HEK293 (cell line): ENCODE data around the gene CPE.
A peak's percentile ranks its signal among the peaks of the same experiment; 100 is the strongest.

Experiments used
- CTCF ChIA-PET: fragments of 350-600 bp; formaldehyde crosslinking; extraction: SDS; loops from one replicate; lab custom pipeline; 2021; ENCODE audit warnings: antibody characterized with exemption; lab: Yijun Ruan, JAX
- POLR2A ChIA-PET: fragments of 300-600 bp; formaldehyde crosslinking; extraction: SDS; loops from one replicate; lab custom pipeline; 2020; ENCODE audit warnings: antibody characterized with exemption, inconsistent platforms; lab: Yijun Ruan, JAX
- H3K27ac ChIP-seq: fragments of 200-500 bp; sonication (Bioruptor generic); 2 replicates; pipeline ENCODE4 v1.5.1; 2014; ENCODE audit warnings: low read depth, low read length, control low read depth, inconsistent platforms; ENCODE audit errors: extremely low read depth
- H3K36me3 ChIP-seq, 2 experiments: fragments of 200-500 bp in 1 of 2; sonication (Bioruptor generic) in 1 of 2; 1 replicate in 1 of 2; 2 replicates in 1 of 2; pipeline ENCODE4 v1.5.1; 2014 to 2017; ENCODE audit warnings: inconsistent platforms in 2 of 2, low read length in 2 of 2; ENCODE audit not compliant: control insufficient read depth in 2 of 2, insufficient read depth in 1 of 2
- H3K4me1 ChIP-seq: fragments of 200-500 bp; sonication (Bioruptor generic); 2 replicates; pipeline ENCODE4 v1.5.1; 2014; ENCODE audit warnings: mild to moderate bottlenecking, low read length, inconsistent platforms; ENCODE audit not compliant: control insufficient read depth, insufficient read depth
- H3K4me3 ChIP-seq: 2 replicates; pipeline ENCODE4 v1.5.1; 2011; ENCODE audit warnings: low read depth, mild to moderate bottlenecking, control low read depth, low read length, moderate library complexity
- H3K9me3 ChIP-seq: fragments of 200-500 bp; sonication (Bioruptor generic); 2 replicates; pipeline ENCODE4 v1.5.1; 2014; ENCODE audit warnings: low read depth, low read length, inconsistent platforms; ENCODE audit not compliant: control insufficient read depth, insufficient read depth
- AEBP2 ChIP-seq: fragments of 450-650 bp; formaldehyde crosslinking; IDR thresholded peaks from 2 replicates; pipeline ENCODE4 v1.5.1; 2016; ENCODE audit warnings: missing biosample characterization, missing genetic modification characterization, borderline replicate concordance
- GLIS1 ChIP-seq: fragments of 450-650 bp; formaldehyde crosslinking; IDR thresholded peaks from 2 replicates; pipeline ENCODE4 v1.5.1; 2016; ENCODE audit warnings: missing biosample characterization, missing genetic modification characterization
- HOXD13 ChIP-seq: sonication (generic); formaldehyde crosslinking; IDR thresholded peaks from 2 replicates; pipeline ENCODE4 v1.8.0; 2022; ENCODE audit warnings: missing genetic modification reagents, borderline replicate concordance
- IKZF3 ChIP-seq: fragments of 450-650 bp; IDR thresholded peaks from 2 replicates; pipeline ENCODE4 v1.5.0; 2018; ENCODE audit warnings: missing biosample characterization, mild to moderate bottlenecking, missing genetic modification characterization, moderate library complexity
- KLF17 ChIP-seq: fragments of 450-650 bp; formaldehyde crosslinking; IDR thresholded peaks from 2 replicates; pipeline ENCODE4 v1.5.1; 2016; ENCODE audit warnings: missing biosample characterization, missing genetic modification characterization
- SCRT1 ChIP-seq: fragments of 450-650 bp; formaldehyde crosslinking; IDR thresholded peaks from 2 replicates; pipeline ENCODE4 v1.5.1; 2016; ENCODE audit warnings: missing biosample characterization, missing genetic modification characterization, borderline replicate concordance
- SP2 ChIP-seq: fragments of 450-650 bp; formaldehyde crosslinking; IDR thresholded peaks from 2 replicates; pipeline ENCODE4 v1.5.1; 2016; ENCODE audit warnings: missing biosample characterization, missing genetic modification characterization
- ZBTB44 ChIP-seq: fragments of 450-650 bp; IDR thresholded peaks from 2 replicates; pipeline ENCODE4 v1.5.1; 2018; ENCODE audit warnings: missing biosample characterization, mild to moderate bottlenecking, missing genetic modification characterization
- ZNF132 ChIP-seq: fragments of 450-650 bp; formaldehyde crosslinking; IDR thresholded peaks from 2 replicates; pipeline ENCODE4 v1.5.1; 2017; ENCODE audit warnings: missing biosample characterization, missing genetic modification characterization, borderline replicate concordance
- ZNF146 ChIP-seq: fragments of 450-650 bp; formaldehyde crosslinking; IDR thresholded peaks from 2 replicates; pipeline ENCODE4 v1.5.1; 2016; ENCODE audit warnings: missing biosample characterization, missing genetic modification characterization
- ZNF155 ChIP-seq: fragments of 450-650 bp; formaldehyde crosslinking; IDR thresholded peaks from 2 replicates; pipeline ENCODE4 v1.5.1; 2016; ENCODE audit warnings: missing biosample characterization, missing genetic modification characterization
- ZNF174 ChIP-seq: fragments of 450-650 bp; formaldehyde crosslinking; IDR thresholded peaks from 2 replicates; pipeline ENCODE4 v1.5.0; 2017; ENCODE audit warnings: missing biosample characterization, mild to moderate bottlenecking, missing genetic modification characterization
- ZNF2 ChIP-seq: fragments of 450-650 bp; formaldehyde crosslinking; IDR thresholded peaks from 2 replicates; pipeline ENCODE4 v1.5.1; 2016; ENCODE audit warnings: missing biosample characterization, missing genetic modification characterization
- ZNF223 ChIP-seq: fragments of 450-650 bp; formaldehyde crosslinking; IDR thresholded peaks from 2 replicates; pipeline ENCODE4 v1.5.1; 2016; ENCODE audit warnings: missing biosample characterization, missing genetic modification characterization
- ZNF24 ChIP-seq: fragments of 450-650 bp; formaldehyde crosslinking; IDR thresholded peaks from 2 replicates; pipeline ENCODE4 v1.5.1; 2016; ENCODE audit warnings: missing biosample characterization, missing genetic modification characterization
- ZNF341 ChIP-seq: fragments of 450-650 bp; formaldehyde crosslinking; IDR thresholded peaks from 2 replicates; pipeline ENCODE4; 2016; ENCODE audit warnings: low read depth, missing biosample characterization, missing genetic modification characterization
- ZNF423 ChIP-seq: fragments of 450-650 bp; formaldehyde crosslinking; IDR thresholded peaks from 2 replicates; pipeline ENCODE4 v1.5.1; 2016; ENCODE audit warnings: missing biosample characterization, missing genetic modification characterization
- ZNF530 ChIP-seq: fragments of 450-650 bp; formaldehyde crosslinking; IDR thresholded peaks from 2 replicates; pipeline ENCODE4 v1.5.1; 2016; ENCODE audit warnings: low read depth, missing biosample characterization, missing genetic modification characterization
- ZNF658 ChIP-seq: fragments of 450-650 bp; formaldehyde crosslinking; IDR thresholded peaks from 2 replicates; pipeline ENCODE4; 2016; ENCODE audit warnings: missing biosample characterization, missing genetic modification characterization
- ZNF692 ChIP-seq: fragments of 450-650 bp; formaldehyde crosslinking; IDR thresholded peaks from 2 replicates; pipeline ENCODE4 v1.5.1; 2016; ENCODE audit warnings: missing biosample characterization, missing genetic modification characterization
- ZNF776 ChIP-seq: fragments of 450-650 bp; formaldehyde crosslinking; IDR thresholded peaks from 2 replicates; pipeline ENCODE4 v1.5.0; 2017; ENCODE audit warnings: missing biosample characterization, missing genetic modification characterization, borderline replicate concordance
- ZNF843 ChIP-seq: fragments of 450-650 bp; formaldehyde crosslinking; IDR thresholded peaks from 2 replicates; pipeline ENCODE4 v1.5.1; 2016; ENCODE audit warnings: missing biosample characterization, missing genetic modification characterization
- ZSCAN16 ChIP-seq: fragments of 450-650 bp; formaldehyde crosslinking; IDR thresholded peaks from 2 replicates; pipeline ENCODE4 v1.5.1; 2016; ENCODE audit warnings: missing biosample characterization, missing genetic modification characterization

CPE gene

GRCh38 chr4:165394275-165394674 is 15.5 kb downstream of the CPE start:
- H3K4me1 ChIP-seq, result peaks cover 22% of the 10 kb centered on the region
- CTCF ChIA-PET, result no interaction called here
- no peak overlapping the region for H3K4me3 ChIP-seq
- H3K36me3 ChIP-seq, result no peaks in the 10 kb centered on the region; a peak in 1 of 3 replicates
- POLR2A ChIA-PET, result no interaction called here
- TF ChIP-seq ZNF658 (tag by site-specific recombination) (no peak), ZSCAN16 (tag by site-specific recombination) (no peak), KLF17 (tag by site-specific recombination) (no peak), HOXD13 (CRISPR knock-in tag) (no peak), ZNF530 (tag by site-specific recombination) (no peak), GLIS1 (tag by site-specific recombination) (no peak), ZNF24 (no peak), ZNF155 (tag by site-specific recombination) (no peak), ZNF132 (no peak), ZNF174 (no peak), SCRT1 (tag by site-specific recombination) (no peak), ZNF843 (tag by site-specific recombination) (no peak), ZNF692 (tag by site-specific recombination) (no peak), ZNF341 (no peak), ZNF146 (tag by site-specific recombination) (no peak)
- no peak overlapping the region for H3K27ac ChIP-seq
- no peaks in the 10 kb centered on the region for H3K9me3 ChIP-seq

- POLR2A ChIA-PET, result no interaction called here
- H3K36me3 ChIP-seq, result no peaks in the 10 kb centered on the region; a peak in 1 of 3 replicates
- CTCF ChIA-PET, result interaction anchor here (1.3 kb wide), 1 partner anchor 43 kb away, joined by 4 read pairs; no protein-coding TSS in a partner anchor
- no peaks in the 10 kb centered on the region for H3K9me3 ChIP-seq
- H3K27ac ChIP-seq, result no peak overlapping the region
- H3K4me1 ChIP-seq, result peaks cover 14% of the 10 kb centered on the region
- no peak overlapping the region for H3K4me3 ChIP-seq
- TF ChIP-seq SP2, result peak; percentile 12; the same call in 1 of the 2 replicates
- no peak for TF ChIP-seq ZNF776
- TF ChIP-seq ZNF423 (tag by site-specific recombination), result no peak
- peak; percentile 58; the same call in 1 of the 2 replicates for TF ChIP-seq IKZF3 (tag by site-specific recombination)
- TF ChIP-seq ZNF2, result peak; percentile 66; the same call in 1 of the 2 replicates
Measured at GRCh38 chr4:165398570-165398969, 19.8 kb downstream of the CPE start.

GRCh38 chr4:165402375-165402774 is 23.6 kb downstream of the CPE start:
- no peak overlapping the region for H3K4me3 ChIP-seq
- POLR2A ChIA-PET, result no interaction called here
- no peak overlapping the region for H3K27ac ChIP-seq
- TF ChIP-seq ZBTB44 (tag by site-specific recombination) (no peak), ZNF223 (tag by site-specific recombination) (no peak), ZNF658 (tag by site-specific recombination) (no peak), AEBP2 (tag by site-specific recombination) (no peak)
- no peaks in the 10 kb centered on the region for H3K9me3 ChIP-seq
- H3K4me1 ChIP-seq, result peaks cover 3% of the 10 kb centered on the region; the same call in 1 of the 2 replicates
- CTCF ChIA-PET, result no interaction called here
- peaks cover 0 to 10% of the 10 kb centered on the region in 2 experiments; a peak in 1 of 3 replicates for H3K36me3 ChIP-seq
